ENCODE data around the gene DDAH1. TPM values are rescaled to one million over a fixed set of nuclear protein-coding genes. Genes with fewer than 3 reads are reported as not detected.

DDAH1 gene
- total and polyA plus RNA-seq, 2 of the 8 experiments (the other 6 are each of a cell fraction or from before 2014, with no cell fraction given), result 22.8 to 54.5 TPM

GRCh38 chr1:85339089-85339488, 125.9 kb downstream of the DDAH1 start (continued):
- TF ChIP-seq, protein P1, sequence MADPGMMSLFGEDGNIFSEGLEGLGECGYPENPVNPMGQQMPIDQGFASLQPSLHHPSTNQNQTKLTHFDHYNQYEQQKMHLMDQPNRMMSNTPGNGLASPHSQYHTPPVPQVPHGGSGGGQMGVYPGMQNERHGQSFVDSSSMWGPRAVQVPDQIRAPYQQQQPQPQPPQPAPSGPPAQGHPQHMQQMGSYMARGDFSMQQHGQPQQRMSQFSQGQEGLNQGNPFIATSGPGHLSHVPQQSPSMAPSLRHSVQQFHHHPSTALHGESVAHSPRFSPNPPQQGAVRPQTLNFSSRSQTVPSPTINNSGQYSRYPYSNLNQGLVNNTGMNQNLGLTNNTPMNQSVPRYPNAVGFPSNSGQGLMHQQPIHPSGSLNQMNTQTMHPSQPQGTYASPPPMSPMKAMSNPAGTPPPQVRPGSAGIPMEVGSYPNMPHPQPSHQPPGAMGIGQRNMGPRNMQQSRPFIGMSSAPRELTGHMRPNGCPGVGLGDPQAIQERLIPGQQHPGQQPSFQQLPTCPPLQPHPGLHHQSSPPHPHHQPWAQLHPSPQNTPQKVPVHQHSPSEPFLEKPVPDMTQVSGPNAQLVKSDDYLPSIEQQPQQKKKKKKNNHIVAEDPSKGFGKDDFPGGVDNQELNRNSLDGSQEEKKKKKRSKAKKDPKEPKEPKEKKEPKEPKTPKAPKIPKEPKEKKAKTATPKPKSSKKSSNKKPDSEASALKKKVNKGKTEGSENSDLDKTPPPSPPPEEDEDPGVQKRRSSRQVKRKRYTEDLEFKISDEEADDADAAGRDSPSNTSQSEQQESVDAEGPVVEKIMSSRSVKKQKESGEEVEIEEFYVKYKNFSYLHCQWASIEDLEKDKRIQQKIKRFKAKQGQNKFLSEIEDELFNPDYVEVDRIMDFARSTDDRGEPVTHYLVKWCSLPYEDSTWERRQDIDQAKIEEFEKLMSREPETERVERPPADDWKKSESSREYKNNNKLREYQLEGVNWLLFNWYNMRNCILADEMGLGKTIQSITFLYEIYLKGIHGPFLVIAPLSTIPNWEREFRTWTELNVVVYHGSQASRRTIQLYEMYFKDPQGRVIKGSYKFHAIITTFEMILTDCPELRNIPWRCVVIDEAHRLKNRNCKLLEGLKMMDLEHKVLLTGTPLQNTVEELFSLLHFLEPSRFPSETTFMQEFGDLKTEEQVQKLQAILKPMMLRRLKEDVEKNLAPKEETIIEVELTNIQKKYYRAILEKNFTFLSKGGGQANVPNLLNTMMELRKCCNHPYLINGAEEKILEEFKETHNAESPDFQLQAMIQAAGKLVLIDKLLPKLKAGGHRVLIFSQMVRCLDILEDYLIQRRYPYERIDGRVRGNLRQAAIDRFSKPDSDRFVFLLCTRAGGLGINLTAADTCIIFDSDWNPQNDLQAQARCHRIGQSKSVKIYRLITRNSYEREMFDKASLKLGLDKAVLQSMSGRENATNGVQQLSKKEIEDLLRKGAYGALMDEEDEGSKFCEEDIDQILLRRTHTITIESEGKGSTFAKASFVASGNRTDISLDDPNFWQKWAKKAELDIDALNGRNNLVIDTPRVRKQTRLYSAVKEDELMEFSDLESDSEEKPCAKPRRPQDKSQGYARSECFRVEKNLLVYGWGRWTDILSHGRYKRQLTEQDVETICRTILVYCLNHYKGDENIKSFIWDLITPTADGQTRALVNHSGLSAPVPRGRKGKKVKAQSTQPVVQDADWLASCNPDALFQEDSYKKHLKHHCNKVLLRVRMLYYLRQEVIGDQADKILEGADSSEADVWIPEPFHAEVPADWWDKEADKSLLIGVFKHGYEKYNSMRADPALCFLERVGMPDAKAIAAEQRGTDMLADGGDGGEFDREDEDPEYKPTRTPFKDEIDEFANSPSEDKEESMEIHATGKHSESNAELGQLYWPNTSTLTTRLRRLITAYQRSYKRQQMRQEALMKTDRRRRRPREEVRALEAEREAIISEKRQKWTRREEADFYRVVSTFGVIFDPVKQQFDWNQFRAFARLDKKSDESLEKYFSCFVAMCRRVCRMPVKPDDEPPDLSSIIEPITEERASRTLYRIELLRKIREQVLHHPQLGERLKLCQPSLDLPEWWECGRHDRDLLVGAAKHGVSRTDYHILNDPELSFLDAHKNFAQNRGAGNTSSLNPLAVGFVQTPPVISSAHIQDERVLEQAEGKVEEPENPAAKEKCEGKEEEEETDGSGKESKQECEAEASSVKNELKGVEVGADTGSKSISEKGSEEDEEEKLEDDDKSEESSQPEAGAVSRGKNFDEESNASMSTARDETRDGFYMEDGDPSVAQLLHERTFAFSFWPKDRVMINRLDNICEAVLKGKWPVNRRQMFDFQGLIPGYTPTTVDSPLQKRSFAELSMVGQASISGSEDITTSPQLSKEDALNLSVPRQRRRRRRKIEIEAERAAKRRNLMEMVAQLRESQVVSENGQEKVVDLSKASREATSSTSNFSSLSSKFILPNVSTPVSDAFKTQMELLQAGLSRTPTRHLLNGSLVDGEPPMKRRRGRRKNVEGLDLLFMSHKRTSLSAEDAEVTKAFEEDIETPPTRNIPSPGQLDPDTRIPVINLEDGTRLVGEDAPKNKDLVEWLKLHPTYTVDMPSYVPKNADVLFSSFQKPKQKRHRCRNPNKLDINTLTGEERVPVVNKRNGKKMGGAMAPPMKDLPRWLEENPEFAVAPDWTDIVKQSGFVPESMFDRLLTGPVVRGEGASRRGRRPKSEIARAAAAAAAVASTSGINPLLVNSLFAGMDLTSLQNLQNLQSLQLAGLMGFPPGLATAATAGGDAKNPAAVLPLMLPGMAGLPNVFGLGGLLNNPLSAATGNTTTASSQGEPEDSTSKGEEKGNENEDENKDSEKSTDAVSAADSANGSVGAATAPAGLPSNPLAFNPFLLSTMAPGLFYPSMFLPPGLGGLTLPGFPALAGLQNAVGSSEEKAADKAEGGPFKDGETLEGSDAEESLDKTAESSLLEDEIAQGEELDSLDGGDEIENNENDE (IDR thresholded peaks at IDR 0.05; ENCODE audit: insufficient replicate concordance, low read length), result no peak
- TF ChIP-seq EP300 (IDR thresholded peaks at IDR 0.05; ENCODE audit: borderline replicate concordance in 1 of 2, low read depth in 2 of 2, low read length in 2 of 2), result no peak
- no peak for TF ChIP-seq ZNF274 (IDR thresholded peaks at IDR 0.05; ENCODE audit: borderline replicate concordance, extremely low read depth, low read length)
- TF ChIP-seq JUND (IDR thresholded peaks at IDR 0.05; ENCODE audit: low read length), result peak; percentile 59; the same call in 1 of the 2 replicates
- TF ChIP-seq CBX5 (IDR thresholded peaks at IDR 0.05; ENCODE audit: low read depth, low read length), result no peak
